Neural cell (in vitro differentiated cells): Measurements from ENCODE around the gene ATP23. TPM values are rescaled to one million over a fixed set of nuclear protein-coding genes. Genes with fewer than 3 reads are reported as not detected.

Source experiments
- H2AFZ ChIP-seq: fragments of 200-600, 300-800 bp; sonication (generic), shearing (Covaris generic); 2 replicates; pipeline ENCODE4 v1.6.0; 2014; ENCODE audit warnings: low read depth, mild to moderate bottlenecking, antibody characterized with exemption, low read length, moderate library complexity
- H3F3A ChIP-seq: fragments of 200-600 bp; shearing (Covaris generic); 2 replicates; pipeline ENCODE4 v1.6.1; 2016; ENCODE audit warnings: mild to moderate bottlenecking, moderate library complexity, mixed read lengths, antibody characterized with exemption, low read length; ENCODE audit not compliant: insufficient read depth, poor library complexity, severe bottlenecking
- H3K27ac ChIP-seq: fragments of 200-600, 300-800 bp; sonication (generic), shearing (Covaris generic); 2 replicates; pipeline ENCODE4 v1.5.1; 2014; ENCODE audit warnings: mild to moderate bottlenecking, low read length, moderate library complexity
- H3K27me3 ChIP-seq: fragments of 300-800, 200-600 bp; sonication (generic), shearing (Covaris generic); 2 replicates; pipeline ENCODE4 v1.6.0; 2014; ENCODE audit warnings: mild to moderate bottlenecking, low read depth, low read length, moderate library complexity; ENCODE audit not compliant: insufficient read depth
- H3K36me3 ChIP-seq: fragments of 300-800, 200-600 bp; sonication (generic), shearing (Covaris generic); 2 replicates; pipeline ENCODE4 v1.5.1; 2014; ENCODE audit warnings: mild to moderate bottlenecking, antibody characterized with exemption, low read length, moderate library complexity; ENCODE audit not compliant: insufficient read depth
- H3K4me2 ChIP-seq: fragments of 300-800, 200-600 bp; sonication (generic), shearing (Covaris generic); 2 replicates; pipeline ENCODE4 v1.6.0; 2014; ENCODE audit warnings: mild to moderate bottlenecking, low read length
- H3K4me3 ChIP-seq: fragments of 300-800, 200-600 bp; sonication (generic), shearing (Covaris generic); 2 replicates; pipeline ENCODE4 v1.5.1; 2014; ENCODE audit warnings: mild to moderate bottlenecking, low read length, moderate library complexity
- H3K79me2 ChIP-seq: fragments of 200-600 bp; shearing (Covaris generic); replicated peaks from 2 replicates; pipeline ENCODE4 v1.6.0; 2014; ENCODE audit warnings: mild to moderate bottlenecking, low read length, moderate library complexity; ENCODE audit not compliant: insufficient read depth
- H3K9ac ChIP-seq: fragments of 300-800, 200-600 bp; sonication (generic), shearing (Covaris generic); 2 replicates; pipeline ENCODE4 v1.6.1; 2016; ENCODE audit warnings: mild to moderate bottlenecking, low read length, mixed read lengths
- H3K9me2 ChIP-seq: fragments of 200-600 bp; shearing (Covaris generic); 2 replicates; pipeline ENCODE4 v1.6.1; 2016; ENCODE audit warnings: mild to moderate bottlenecking, low read length, mixed read lengths; ENCODE audit not compliant: insufficient read depth
- H3K9me3 ChIP-seq: fragments of 200-600, 300-800 bp; sonication (generic), shearing (Covaris generic); 2 replicates; pipeline ENCODE4 v1.6.1; 2016; ENCODE audit warnings: mild to moderate bottlenecking, mixed run types, low read length, moderate library complexity, mixed read lengths
- H4K20me1 ChIP-seq: fragments of 200-600 bp; shearing (Covaris generic); 2 replicates; pipeline ENCODE4 v1.6.1; 2016; ENCODE audit warnings: mild to moderate bottlenecking, mixed run types; ENCODE audit not compliant: insufficient read depth
- EP300 ChIP-seq: fragments of 450-650 bp; conservative IDR thresholded peaks from 2 replicates; pipeline ENCODE4 v1.6.1; 2014; ENCODE audit warnings: antibody characterized with exemption, mild to moderate bottlenecking, moderate library complexity; ENCODE audit not compliant: poor library complexity, severe bottlenecking
- EZH2 ChIP-seq: fragments of 200-600, 300-800 bp; shearing (Covaris generic), sonication (generic); IDR thresholded peaks from 2 replicates; pipeline ENCODE4 v1.6.1; 2014; ENCODE audit warnings: antibody characterized with exemption, low read length, borderline replicate concordance, mild to moderate bottlenecking; ENCODE audit not compliant: insufficient read depth, poor library complexity, severe bottlenecking
- MXI1 ChIP-seq: fragments of 450-650 bp; conservative IDR thresholded peaks from 2 replicates; pipeline ENCODE4 v1.6.1; 2014; ENCODE audit warnings: antibody characterized with exemption, mild to moderate bottlenecking; ENCODE audit not compliant: poor library complexity, severe bottlenecking
- POLR2AphosphoS5 ChIP-seq: IDR thresholded peaks from 2 replicates; pipeline ENCODE4 v1.6.1; 2012
- RAD21 ChIP-seq: fragments of 450-650 bp; conservative IDR thresholded peaks from 2 replicates; pipeline ENCODE4 v1.6.1; 2014; ENCODE audit warnings: antibody characterized with exemption, mild to moderate bottlenecking, moderate library complexity
- SMC3 ChIP-seq: fragments of 450-650 bp; conservative IDR thresholded peaks from 2 replicates; pipeline ENCODE4 v1.6.1; 2014; ENCODE audit warnings: antibody characterized with exemption, mild to moderate bottlenecking, moderate library complexity; ENCODE audit not compliant: poor library complexity
- TAF1 ChIP-seq: IDR thresholded peaks from 2 replicates; pipeline ENCODE4 v1.6.1; 2012; ENCODE audit warnings: low read depth
- polyA plus RNA-seq: library from polyadenylated mRNA; depleted of rRNA; stranded (reverse); fragments of >200 nt; gene quantifications from 2 replicates; pipeline ENCODE4 v1.2.3, GENCODE V29; 2014
- TF ChIP-seq, protein P1 (sequence below): IDR thresholded peaks from 2 replicates; pipeline ENCODE4 v1.6.1; 2012; ENCODE audit warnings: borderline replicate concordance
- TF ChIP-seq, protein P2 (sequence below): fragments of 450-650 bp; IDR thresholded peaks from 2 replicates; pipeline ENCODE4 v1.5.1; 2014; ENCODE audit warnings: antibody characterized with exemption, mild to moderate bottlenecking, moderate library complexity; ENCODE audit not compliant: poor library complexity, severe bottlenecking

The ATP23 gene
- polyA plus RNA-seq, 1 donor from 2014 or later = 5.7 TPM

GRCh38 chr12:57934819-57935218 lies 6.5 kb upstream of the ATP23 start:
- no peak overlapping the region for H2AFZ ChIP-seq
- peak overlapping the region; percentile 96 for H3K4me2 ChIP-seq
- no peaks in the 10 kb centered on the region for H4K20me1 ChIP-seq
- H3K27ac ChIP-seq = no peak overlapping the region
- peak overlapping the region; percentile 71 for H3K4me3 ChIP-seq
- no peaks in the 10 kb centered on the region for H3F3A ChIP-seq
- no peaks in the 10 kb centered on the region for H3K9me3 ChIP-seq
- TF ChIP-seq POLR2AphosphoS5 (no peak), RAD21 (no peak), MXI1 (no peak), EP300 (no peak), SMC3 (no peak), EZH2 (no peak)
- TF ChIP-seq, protein P1, sequence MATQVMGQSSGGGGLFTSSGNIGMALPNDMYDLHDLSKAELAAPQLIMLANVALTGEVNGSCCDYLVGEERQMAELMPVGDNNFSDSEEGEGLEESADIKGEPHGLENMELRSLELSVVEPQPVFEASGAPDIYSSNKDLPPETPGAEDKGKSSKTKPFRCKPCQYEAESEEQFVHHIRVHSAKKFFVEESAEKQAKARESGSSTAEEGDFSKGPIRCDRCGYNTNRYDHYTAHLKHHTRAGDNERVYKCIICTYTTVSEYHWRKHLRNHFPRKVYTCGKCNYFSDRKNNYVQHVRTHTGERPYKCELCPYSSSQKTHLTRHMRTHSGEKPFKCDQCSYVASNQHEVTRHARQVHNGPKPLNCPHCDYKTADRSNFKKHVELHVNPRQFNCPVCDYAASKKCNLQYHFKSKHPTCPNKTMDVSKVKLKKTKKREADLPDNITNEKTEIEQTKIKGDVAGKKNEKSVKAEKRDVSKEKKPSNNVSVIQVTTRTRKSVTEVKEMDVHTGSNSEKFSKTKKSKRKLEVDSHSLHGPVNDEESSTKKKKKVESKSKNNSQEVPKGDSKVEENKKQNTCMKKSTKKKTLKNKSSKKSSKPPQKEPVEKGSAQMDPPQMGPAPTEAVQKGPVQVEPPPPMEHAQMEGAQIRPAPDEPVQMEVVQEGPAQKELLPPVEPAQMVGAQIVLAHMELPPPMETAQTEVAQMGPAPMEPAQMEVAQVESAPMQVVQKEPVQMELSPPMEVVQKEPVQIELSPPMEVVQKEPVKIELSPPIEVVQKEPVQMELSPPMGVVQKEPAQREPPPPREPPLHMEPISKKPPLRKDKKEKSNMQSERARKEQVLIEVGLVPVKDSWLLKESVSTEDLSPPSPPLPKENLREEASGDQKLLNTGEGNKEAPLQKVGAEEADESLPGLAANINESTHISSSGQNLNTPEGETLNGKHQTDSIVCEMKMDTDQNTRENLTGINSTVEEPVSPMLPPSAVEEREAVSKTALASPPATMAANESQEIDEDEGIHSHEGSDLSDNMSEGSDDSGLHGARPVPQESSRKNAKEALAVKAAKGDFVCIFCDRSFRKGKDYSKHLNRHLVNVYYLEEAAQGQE = no peak
- TF ChIP-seq, protein P2, sequence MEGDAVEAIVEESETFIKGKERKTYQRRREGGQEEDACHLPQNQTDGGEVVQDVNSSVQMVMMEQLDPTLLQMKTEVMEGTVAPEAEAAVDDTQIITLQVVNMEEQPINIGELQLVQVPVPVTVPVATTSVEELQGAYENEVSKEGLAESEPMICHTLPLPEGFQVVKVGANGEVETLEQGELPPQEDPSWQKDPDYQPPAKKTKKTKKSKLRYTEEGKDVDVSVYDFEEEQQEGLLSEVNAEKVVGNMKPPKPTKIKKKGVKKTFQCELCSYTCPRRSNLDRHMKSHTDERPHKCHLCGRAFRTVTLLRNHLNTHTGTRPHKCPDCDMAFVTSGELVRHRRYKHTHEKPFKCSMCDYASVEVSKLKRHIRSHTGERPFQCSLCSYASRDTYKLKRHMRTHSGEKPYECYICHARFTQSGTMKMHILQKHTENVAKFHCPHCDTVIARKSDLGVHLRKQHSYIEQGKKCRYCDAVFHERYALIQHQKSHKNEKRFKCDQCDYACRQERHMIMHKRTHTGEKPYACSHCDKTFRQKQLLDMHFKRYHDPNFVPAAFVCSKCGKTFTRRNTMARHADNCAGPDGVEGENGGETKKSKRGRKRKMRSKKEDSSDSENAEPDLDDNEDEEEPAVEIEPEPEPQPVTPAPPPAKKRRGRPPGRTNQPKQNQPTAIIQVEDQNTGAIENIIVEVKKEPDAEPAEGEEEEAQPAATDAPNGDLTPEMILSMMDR = no peak
- H3K27me3 ChIP-seq = no peaks in the 10 kb centered on the region
- peak overlapping the region; percentile 71 for H3K9ac ChIP-seq
- H3K9me2 ChIP-seq = no peaks in the 10 kb centered on the region
- no peaks in the 10 kb centered on the region for H3K36me3 ChIP-seq
- H3K79me2 ChIP-seq = peaks cover 7% of the 10 kb centered on the region

GRCh38 chr12:57935331-57935730 lies 6.0 kb upstream of the ATP23 start:
- Histone ChIP-seq H4K20me1 (no peaks in the 10 kb centered on the region), H3K79me2 (peaks cover 7% of the 10 kb centered on the region), H3K27me3 (no peaks in the 10 kb centered on the region), H3K36me3 (no peaks in the 10 kb centered on the region), H2AFZ (peak overlapping the region; percentile 77), H3K9ac (peak overlapping the region; percentile 71), H3K9me2 (no peaks in the 10 kb centered on the region), H3K4me2 (peak overlapping the region; percentile 96), H3K27ac (peak overlapping the region; percentile 80), H3K4me3 (peak overlapping the region; percentile 71), H3F3A (no peaks in the 10 kb centered on the region), H3K9me3 (no peaks in the 10 kb centered on the region)
- TF ChIP-seq TAF1 = peak; percentile 3
- no peak for TF ChIP-seq EP300
